IPS-18c (cell line): ENCODE results near the gene ARFIP1.

ENCODE experiments used
- H3K4me3 ChIP-seq: 2 replicates; pipeline ENCODE4 v1.7.0; 2013; ENCODE audit warnings: low read depth, mild to moderate bottlenecking, low read length, moderate library complexity; ENCODE audit not compliant: insufficient read depth
- H3K9me3 ChIP-seq: one replicate; pipeline ENCODE4 v1.6.1; 2013; ENCODE audit warnings: mild to moderate bottlenecking, low read length, moderate library complexity; ENCODE audit not compliant: control insufficient read depth, insufficient read depth

The ARFIP1 gene

DNA sequence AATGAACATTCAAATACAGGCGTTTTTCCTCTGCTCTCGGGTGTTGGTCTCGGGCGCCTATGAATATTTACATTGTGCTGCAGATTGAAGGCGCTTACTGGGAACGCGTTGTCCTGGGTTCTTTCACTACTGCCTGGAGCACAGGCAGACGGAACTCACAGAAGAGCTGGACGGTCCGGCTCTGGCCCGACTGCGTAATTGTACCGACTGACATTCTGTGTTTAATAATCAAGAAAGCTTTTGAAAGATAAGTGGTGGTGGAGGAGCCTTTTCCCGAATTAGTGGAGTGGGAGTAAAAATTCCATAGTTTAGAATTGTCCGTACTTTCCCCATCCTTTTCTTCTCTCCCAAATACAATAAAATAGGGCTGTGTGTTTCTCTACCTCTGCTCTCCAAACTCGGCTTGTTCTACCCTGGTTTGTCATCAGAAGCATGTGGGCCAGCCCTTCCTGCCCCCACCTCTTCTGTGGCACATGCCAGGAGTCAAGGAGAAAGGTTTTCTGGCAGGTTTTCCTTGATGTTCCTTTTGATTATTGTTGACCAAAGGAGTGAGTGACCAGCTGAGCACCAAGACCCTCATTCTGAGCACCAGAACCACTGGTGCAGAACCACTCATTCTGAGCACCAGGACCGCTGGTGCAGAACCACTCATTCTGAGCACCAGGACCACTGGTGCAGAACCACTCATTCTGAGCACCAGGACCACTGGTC is 158.6 kb downstream of the ARFIP1 start:
- H3K4me3 ChIP-seq = peak overlapping the region; percentile 85; the same call in 1 of the 2 replicates
- peaks cover 2% of the 10 kb centered on the region for H3K9me3 ChIP-seq

- no peak overlapping the region for H3K4me3 ChIP-seq
These were observed 159.9 kb downstream of the ARFIP1 start for GRCh38 chr4:152939621-152940020.

DNA sequence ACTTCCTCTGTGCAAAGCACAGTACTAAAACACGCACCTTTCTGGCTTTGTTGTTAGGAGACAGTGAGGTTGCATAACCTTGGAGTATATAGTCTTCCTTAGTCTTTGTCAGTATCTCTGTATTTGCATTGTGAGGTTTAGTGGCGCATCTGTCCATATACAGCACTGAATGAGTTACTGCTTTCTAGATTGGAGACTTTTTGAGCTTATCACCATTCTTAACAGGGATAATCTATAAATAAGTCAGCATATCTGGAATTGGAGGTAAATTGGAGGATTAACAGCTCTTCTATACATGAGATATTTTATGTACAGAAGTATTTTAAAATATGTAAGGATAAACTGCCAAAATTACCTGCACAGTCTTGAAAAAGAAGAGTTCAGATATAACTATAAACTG is 160.7 kb downstream of the ARFIP1 start:
- H3K4me3 ChIP-seq = no peak overlapping the region
- peaks cover 2% of the 10 kb centered on the region for H3K9me3 ChIP-seq

More at GRCh38 chr4:152939621-152940020, 159.9 kb downstream of the ARFIP1 start:
- H3K9me3 ChIP-seq = peaks cover 2% of the 10 kb centered on the region

DNA sequence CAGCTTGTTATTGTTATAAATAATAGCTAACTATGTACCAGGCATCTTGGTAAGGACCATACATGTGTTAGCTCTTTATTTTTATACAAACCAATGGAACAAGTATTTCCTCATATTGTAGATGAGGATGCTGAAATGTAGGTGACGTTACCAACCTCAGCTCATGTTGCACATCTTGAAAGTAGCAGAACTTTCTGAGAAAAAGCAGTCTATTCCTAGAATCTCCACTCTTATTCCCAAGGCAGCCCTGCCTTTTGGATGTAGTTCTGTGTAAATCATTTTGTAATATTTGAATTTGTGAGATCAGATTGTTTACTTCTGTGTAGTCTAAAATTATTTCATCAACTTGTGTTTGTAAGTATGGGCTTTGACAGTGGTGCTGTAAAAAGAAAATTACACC is 161.7 kb downstream of the ARFIP1 start:
- peaks cover under 1% of the 10 kb centered on the region for H3K9me3 ChIP-seq
- no peak overlapping the region for H3K4me3 ChIP-seq

- H3K4me3 ChIP-seq = no peak overlapping the region
These were observed 162.6 kb downstream of the ARFIP1 start for GRCh38 chr4:152942346-152942745.

GRCh38 chr4:152943672-152944071 is 163.9 kb downstream of the ARFIP1 start:
- no peaks in the 10 kb centered on the region for H3K9me3 ChIP-seq
- H3K4me3 ChIP-seq = no peak overlapping the region

More at GRCh38 chr4:152942346-152942745, 162.6 kb downstream of the ARFIP1 start:
- no peaks in the 10 kb centered on the region for H3K9me3 ChIP-seq

- Histone ChIP-seq H3K9me3 (no peaks in the 10 kb centered on the region), H3K4me3 (no peak overlapping the region)
These were observed 165.0 kb downstream of the ARFIP1 start for GRCh38 chr4:152944666-152945320.

DNA sequence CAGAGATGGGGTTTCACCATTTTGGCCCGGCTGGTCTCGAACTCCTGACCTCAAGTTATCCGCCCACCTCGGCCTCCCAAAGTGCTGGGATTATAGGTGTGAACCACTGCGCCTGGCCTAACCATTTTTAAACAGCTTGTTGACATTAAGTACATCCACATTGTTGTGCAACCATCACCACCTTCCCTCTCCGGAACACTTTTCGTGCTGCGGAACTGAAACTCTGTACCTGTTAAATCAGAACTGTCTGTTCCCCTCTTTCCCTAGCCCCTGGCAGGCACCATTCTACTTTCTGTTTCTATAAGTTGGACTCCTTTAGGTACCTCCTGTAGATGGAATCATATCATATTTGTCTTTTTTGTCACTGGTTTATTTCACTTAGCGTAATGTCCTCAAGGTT is 165.9 kb downstream of the ARFIP1 start:
- H3K4me3 ChIP-seq = no peak overlapping the region

GRCh38 chr4:152946446-152946845 is 166.7 kb downstream of the ARFIP1 start:
- H3K4me3 ChIP-seq = no peak overlapping the region

More for the DNA sequence above, 165.9 kb downstream of the ARFIP1 start:
- no peaks in the 10 kb centered on the region for H3K9me3 ChIP-seq

GRCh38 chr4:152947311-152947710 is 167.6 kb downstream of the ARFIP1 start:
- H3K4me3 ChIP-seq = no peak overlapping the region
- no peaks in the 10 kb centered on the region for H3K9me3 ChIP-seq

More at GRCh38 chr4:152946446-152946845, 166.7 kb downstream of the ARFIP1 start:
- no peaks in the 10 kb centered on the region for H3K9me3 ChIP-seq

DNA sequence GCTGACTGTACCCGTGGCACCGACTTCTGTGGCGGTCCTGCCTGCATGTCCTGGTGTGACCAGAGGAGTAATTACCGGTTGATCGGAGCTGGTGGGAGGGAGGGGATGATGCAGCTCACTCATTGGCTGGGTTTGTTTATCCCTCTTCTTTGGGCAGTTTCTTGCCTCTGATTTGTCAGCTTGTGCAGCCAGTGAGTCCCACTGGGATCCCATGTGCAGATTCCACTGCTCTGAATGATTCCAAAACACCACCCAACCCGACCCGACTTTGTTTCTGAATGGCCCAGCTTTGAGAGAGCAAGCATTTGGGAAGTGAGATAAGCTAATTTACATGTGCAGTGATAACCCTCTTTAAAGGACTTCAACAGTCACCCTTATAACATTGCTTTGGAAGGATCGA is 170.2 kb downstream of the ARFIP1 start:
- H3K9me3 ChIP-seq = no peaks in the 10 kb centered on the region
- H3K4me3 ChIP-seq = no peak overlapping the region

- Histone ChIP-seq H3K4me3 (no peak overlapping the region), H3K9me3 (no peaks in the 10 kb centered on the region)
These were observed 170.9 kb downstream of the ARFIP1 start for GRCh38 chr4:152950402-152951274.

DNA sequence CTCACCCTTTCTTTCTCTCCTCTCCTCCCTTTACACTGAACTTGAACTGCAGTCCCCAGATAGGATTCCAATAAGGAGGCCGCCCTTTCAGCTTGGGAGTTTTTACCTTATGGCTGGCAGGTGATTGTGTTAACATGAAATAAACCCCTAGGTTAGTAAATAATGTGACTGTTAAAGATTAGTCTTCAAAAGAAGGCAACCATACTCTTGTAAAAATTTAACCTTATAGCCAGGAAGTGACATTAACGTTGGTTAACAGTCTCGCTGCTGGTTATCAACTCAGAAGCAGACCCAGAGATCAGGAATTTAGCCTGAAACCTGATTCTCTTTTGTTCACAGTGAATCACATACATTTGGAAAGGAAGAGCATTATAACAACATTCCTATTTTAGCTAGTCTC is 171.6 kb downstream of the ARFIP1 start:
- Histone ChIP-seq H3K9me3 (no peaks in the 10 kb centered on the region), H3K4me3 (no peak overlapping the region)

DNA sequence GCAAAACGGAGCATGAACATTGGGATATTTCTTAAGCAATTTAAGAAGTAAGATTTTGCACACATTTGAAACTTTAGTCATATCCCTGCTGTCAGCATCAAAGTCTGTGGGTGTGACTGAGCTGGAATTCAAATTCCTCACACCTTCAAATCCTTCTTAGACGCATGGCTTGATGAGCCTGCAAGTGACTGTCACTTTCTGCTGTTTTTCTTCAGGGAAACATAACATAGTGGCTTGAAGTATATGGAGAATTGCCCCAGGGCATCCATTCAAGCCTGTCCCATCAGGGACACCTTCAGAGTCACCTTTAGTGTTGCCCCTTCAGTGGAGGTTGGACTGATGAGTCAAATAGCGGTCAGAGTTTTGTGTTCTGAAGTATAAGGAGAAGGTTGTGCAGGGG is 173.8 kb downstream of the ARFIP1 start:
- no peaks in the 10 kb centered on the region for H3K9me3 ChIP-seq
- no peak overlapping the region for H3K4me3 ChIP-seq

- no peak overlapping the region for H3K4me3 ChIP-seq
- H3K9me3 ChIP-seq = no peaks in the 10 kb centered on the region
These were observed 175.0 kb downstream of the ARFIP1 start for GRCh38 chr4:152954741-152955140.

DNA sequence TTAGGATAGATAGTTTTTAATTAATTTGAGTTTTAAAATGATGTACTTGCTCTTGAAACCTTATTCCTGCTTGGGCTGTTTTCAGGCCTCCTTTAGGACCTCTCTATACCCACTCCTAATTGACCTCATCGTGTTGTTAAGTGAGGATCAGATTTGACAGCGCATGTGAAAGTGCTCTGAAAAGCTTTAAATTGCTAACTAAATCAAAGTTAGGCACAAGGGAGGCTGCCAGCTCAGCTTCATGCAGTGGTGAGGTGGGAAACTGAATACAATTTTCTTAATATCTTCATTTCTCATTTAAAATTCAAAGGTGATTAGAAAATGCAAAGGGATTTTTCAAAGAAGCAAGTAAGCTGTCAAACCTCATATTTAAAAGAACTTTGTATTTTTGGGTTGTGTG is 176.4 kb downstream of the ARFIP1 start:
- no peaks in the 10 kb centered on the region for H3K9me3 ChIP-seq
- no peak overlapping the region for H3K4me3 ChIP-seq

GRCh38 chr4:152956650-152957436 is 177.1 kb downstream of the ARFIP1 start:
- Histone ChIP-seq H3K9me3 (no peaks in the 10 kb centered on the region), H3K4me3 (no peak overlapping the region)
